Ammon's horn (tissue), 1 donor: ENCODE results near the gene SHISAL1.
"Not testable (repeated sequence)": the region's sequence is repeated elsewhere in the genome, so short reads cannot be mapped to it uniquely, and the experiment has no call there.

ENCODE experiments used
- DNase-seq: peaks from one replicate; pipeline ENCODE4 v3.0.0-alpha.2; 2016; ENCODE audit warnings: low spot score

The SHISAL1 gene

GRCh38 chr22:44260216-44261035 lies 52.3 kb downstream of the SHISAL1 start:
- DNase-seq = no peak

GRCh38 chr22:44259366-44260215 lies 53.2 kb downstream of the SHISAL1 start:
- DNase-seq = no peak

- DNase-seq = no peak
Observed at GRCh38 chr22:44256556-44257485, 55.9 kb downstream of the SHISAL1 start.

- no peak for DNase-seq
Observed at GRCh38 chr22:44256085-44256484, 56.7 kb downstream of the SHISAL1 start.

- no peak for DNase-seq
Observed at GRCh38 chr22:44254811-44255210, 57.9 kb downstream of the SHISAL1 start.

- DNase-seq = no peak
Observed at GRCh38 chr22:44249376-44250147, 63.2 kb downstream of the SHISAL1 start.

- DNase-seq = no peak
Observed at GRCh38 chr22:44248926-44249325, 63.8 kb downstream of the SHISAL1 start.

GRCh38 chr22:44247923-44248892 lies 64.5 kb downstream of the SHISAL1 start:
- DNase-seq = no peak

GRCh38 chr22:44247346-44247745 lies 65.4 kb downstream of the SHISAL1 start:
- no peak for DNase-seq

GRCh38 chr22:44246615-44247326 lies 66.0 kb downstream of the SHISAL1 start:
- no peak for DNase-seq

- DNase-seq = no peak
Observed at GRCh38 chr22:44245867-44246266, 66.9 kb downstream of the SHISAL1 start.

- no peak for DNase-seq
Observed at GRCh38 chr22:44245438-44245837, 67.3 kb downstream of the SHISAL1 start.

- DNase-seq = no peak
Observed at GRCh38 chr22:44244265-44244822, 68.4 kb downstream of the SHISAL1 start.

GRCh38 chr22:44243761-44244160 lies 69.0 kb downstream of the SHISAL1 start:
- DNase-seq = no peak

- no peak for DNase-seq
Observed at GRCh38 chr22:44242946-44243724, 69.6 kb downstream of the SHISAL1 start.

GRCh38 chr22:44241121-44241520 lies 71.6 kb downstream of the SHISAL1 start:
- not testable (repeated sequence) for DNase-seq

- no peak for DNase-seq
Observed at GRCh38 chr22:44237290-44237689, 75.5 kb downstream of the SHISAL1 start.

- not testable (repeated sequence) for DNase-seq
Observed at GRCh38 chr22:44234372-44234771, 78.4 kb downstream of the SHISAL1 start.
